Activated T-helper 17 cell treated with anti-CD3 and anti-CD28 coated beads, Interleukin-2, amount 50 U/mL, for 72 hours (primary cell): ENCODE results near the gene PODXL. TPM values are rescaled to one million over a fixed set of nuclear protein-coding genes. Genes with fewer than 3 reads are reported as not detected.

Experiments
- ATAC-seq: fragments of 150-1000 bp; cut with Tn5 transposase; replicated peaks from 2 replicates; pipeline ENCODE4 v1.10.0; 2021; ENCODE audit warnings: mild to moderate bottlenecking, moderate library complexity
- H3K27ac Mint-ChIP-seq: one replicate; pipeline ENCODE4 v1.8.0; 2022; ENCODE audit warnings: mixed read lengths
- H3K27me3 Mint-ChIP-seq: one replicate; pipeline ENCODE4 v1.8.0; 2022; ENCODE audit warnings: mixed read lengths
- H3K36me3 Mint-ChIP-seq: one replicate; pipeline ENCODE4 v1.8.0; 2022; ENCODE audit warnings: low read depth, mild to moderate bottlenecking, mixed read lengths
- H3K4me1 Mint-ChIP-seq: one replicate; pipeline ENCODE4 v1.8.0; 2022; ENCODE audit warnings: mixed read lengths
- H3K4me3 Mint-ChIP-seq: one replicate; pipeline ENCODE4 v1.8.0; 2022; ENCODE audit warnings: mild to moderate bottlenecking, mixed read lengths
- H3K9me3 Mint-ChIP-seq: one replicate; pipeline ENCODE4 v1.8.0; 2022; ENCODE audit warnings: mixed read lengths
- total RNA-seq, 2 donors: library from RNA; stranded (reverse); gene quantifications; one replicate each; pipeline ENCODE4 v1.2.3, GENCODE V29; 2022

PODXL gene
- total RNA-seq, 2 donors from 2014 or later = 0.40 to 1.8 TPM

GRCh38 chr7:131554880-131555516, 1.4 kb downstream of the PODXL start:
- Mint-ChIP-seq H3K4me1 (no peaks in the 10 kb centered on the region), H3K27me3 (peaks cover 32% of the 10 kb centered on the region), H3K4me3 (peak overlapping the region; percentile 68), H3K27ac (no peak overlapping the region), H3K36me3 (no peaks in the 10 kb centered on the region), H3K9me3 (no peaks in the 10 kb centered on the region)
- no peak for ATAC-seq

- H3K27ac Mint-ChIP-seq = no peak overlapping the region
- H3K4me3 Mint-ChIP-seq = no peak overlapping the region
- no peaks in the 10 kb centered on the region for H3K9me3 Mint-ChIP-seq
- H3K27me3 Mint-ChIP-seq = peaks cover 29% of the 10 kb centered on the region
- no peaks in the 10 kb centered on the region for H3K4me1 Mint-ChIP-seq
- no peaks in the 10 kb centered on the region for H3K36me3 Mint-ChIP-seq
- ATAC-seq = no peak
Observed at GRCh38 chr7:131553931-131554330, 2.5 kb downstream of the PODXL start.

- no peaks in the 10 kb centered on the region for H3K36me3 Mint-ChIP-seq
- no peak for ATAC-seq
- no peaks in the 10 kb centered on the region for H3K4me1 Mint-ChIP-seq
- H3K9me3 Mint-ChIP-seq = no peaks in the 10 kb centered on the region
- H3K27ac Mint-ChIP-seq = no peak overlapping the region
- H3K4me3 Mint-ChIP-seq = no peak overlapping the region
- H3K27me3 Mint-ChIP-seq = peaks cover 26% of the 10 kb centered on the region
Observed at GRCh38 chr7:131552053-131552452, 4.4 kb downstream of the PODXL start.

GRCh38 chr7:131550846-131551245, 5.6 kb downstream of the PODXL start:
- Mint-ChIP-seq H3K27ac (no peak overlapping the region), H3K4me1 (no peaks in the 10 kb centered on the region), H3K27me3 (peaks cover 25% of the 10 kb centered on the region), H3K4me3 (no peak overlapping the region), H3K9me3 (no peaks in the 10 kb centered on the region), H3K36me3 (no peaks in the 10 kb centered on the region)
- ATAC-seq = no peak

- Mint-ChIP-seq H3K9me3 (no peaks in the 10 kb centered on the region), H3K27me3 (peaks cover 11% of the 10 kb centered on the region), H3K36me3 (no peaks in the 10 kb centered on the region), H3K4me3 (no peak overlapping the region), H3K27ac (no peak overlapping the region), H3K4me1 (peaks cover 4% of the 10 kb centered on the region)
- no peak for ATAC-seq
Observed at GRCh38 chr7:131548371-131548770, 8.1 kb downstream of the PODXL start.

GRCh38 chr7:131547589-131547988, 8.8 kb downstream of the PODXL start:
- Mint-ChIP-seq H3K4me3 (no peak overlapping the region), H3K27me3 (peaks cover 3% of the 10 kb centered on the region), H3K4me1 (peaks cover 4% of the 10 kb centered on the region), H3K9me3 (no peaks in the 10 kb centered on the region), H3K27ac (no peak overlapping the region), H3K36me3 (no peaks in the 10 kb centered on the region)
- no peak for ATAC-seq

- Mint-ChIP-seq H3K4me3 (no peak overlapping the region), H3K27ac (no peak overlapping the region), H3K36me3 (no peaks in the 10 kb centered on the region), H3K4me1 (peaks cover 4% of the 10 kb centered on the region), H3K9me3 (no peaks in the 10 kb centered on the region), H3K27me3 (no peaks in the 10 kb centered on the region)
- peak; percentile 14 for ATAC-seq
Observed at GRCh38 chr7:131546583-131547141, 9.8 kb downstream of the PODXL start.

GRCh38 chr7:131546126-131546525, 10.3 kb downstream of the PODXL start:
- ATAC-seq = no peak

GRCh38 chr7:131544449-131545301, 11.8 kb downstream of the PODXL start:
- H3K4me1 Mint-ChIP-seq = peaks cover 4% of the 10 kb centered on the region
- no peaks in the 10 kb centered on the region for H3K36me3 Mint-ChIP-seq
- H3K9me3 Mint-ChIP-seq = no peaks in the 10 kb centered on the region
- H3K27ac Mint-ChIP-seq = no peak overlapping the region
- ATAC-seq = no peak
- H3K4me3 Mint-ChIP-seq = no peak overlapping the region
- no peaks in the 10 kb centered on the region for H3K27me3 Mint-ChIP-seq

More at GRCh38 chr7:131546126-131546525, 10.3 kb downstream of the PODXL start:
- Mint-ChIP-seq H3K4me3 (no peak overlapping the region), H3K4me1 (peaks cover 4% of the 10 kb centered on the region), H3K36me3 (no peaks in the 10 kb centered on the region), H3K27ac (no peak overlapping the region), H3K9me3 (no peaks in the 10 kb centered on the region), H3K27me3 (no peaks in the 10 kb centered on the region)

- Mint-ChIP-seq H3K27me3 (no peaks in the 10 kb centered on the region), H3K9me3 (no peaks in the 10 kb centered on the region), H3K4me1 (peaks cover 4% of the 10 kb centered on the region), H3K27ac (no peak overlapping the region), H3K4me3 (no peak overlapping the region), H3K36me3 (no peaks in the 10 kb centered on the region)
- no peak for ATAC-seq
Observed at GRCh38 chr7:131544021-131544420, 12.4 kb downstream of the PODXL start.

GRCh38 chr7:131543298-131543697, 13.1 kb downstream of the PODXL start:
- Mint-ChIP-seq H3K27me3 (no peaks in the 10 kb centered on the region), H3K4me1 (peaks cover 4% of the 10 kb centered on the region), H3K27ac (no peak overlapping the region), H3K36me3 (no peaks in the 10 kb centered on the region), H3K4me3 (no peak overlapping the region), H3K9me3 (no peaks in the 10 kb centered on the region)
- no peak for ATAC-seq

GRCh38 chr7:131540491-131541162, 15.8 kb downstream of the PODXL start:
- no peaks in the 10 kb centered on the region for H3K9me3 Mint-ChIP-seq
- H3K4me3 Mint-ChIP-seq = no peak overlapping the region
- ATAC-seq = no peak
- no peak overlapping the region for H3K27ac Mint-ChIP-seq
- H3K36me3 Mint-ChIP-seq = no peaks in the 10 kb centered on the region
- H3K4me1 Mint-ChIP-seq = peaks cover 4% of the 10 kb centered on the region
- H3K27me3 Mint-ChIP-seq = no peaks in the 10 kb centered on the region

GRCh38 chr7:131538813-131539179, 17.6 kb downstream of the PODXL start:
- Mint-ChIP-seq H3K27me3 (no peaks in the 10 kb centered on the region), H3K36me3 (no peaks in the 10 kb centered on the region), H3K9me3 (no peaks in the 10 kb centered on the region)

GRCh38 chr7:131538071-131538812, 18.2 kb downstream of the PODXL start:
- Mint-ChIP-seq H3K36me3 (no peaks in the 10 kb centered on the region), H3K27ac (no peak overlapping the region), H3K4me1 (no peaks in the 10 kb centered on the region), H3K27me3 (no peaks in the 10 kb centered on the region), H3K4me3 (no peak overlapping the region), H3K9me3 (no peaks in the 10 kb centered on the region)
- no peak for ATAC-seq

More at GRCh38 chr7:131538813-131539179, 17.6 kb downstream of the PODXL start:
- Mint-ChIP-seq H3K27ac (no peak overlapping the region), H3K4me1 (no peaks in the 10 kb centered on the region), H3K4me3 (no peak overlapping the region)
- ATAC-seq = no peak
